ENCODE measurements around the gene GPN2.

DNA sequence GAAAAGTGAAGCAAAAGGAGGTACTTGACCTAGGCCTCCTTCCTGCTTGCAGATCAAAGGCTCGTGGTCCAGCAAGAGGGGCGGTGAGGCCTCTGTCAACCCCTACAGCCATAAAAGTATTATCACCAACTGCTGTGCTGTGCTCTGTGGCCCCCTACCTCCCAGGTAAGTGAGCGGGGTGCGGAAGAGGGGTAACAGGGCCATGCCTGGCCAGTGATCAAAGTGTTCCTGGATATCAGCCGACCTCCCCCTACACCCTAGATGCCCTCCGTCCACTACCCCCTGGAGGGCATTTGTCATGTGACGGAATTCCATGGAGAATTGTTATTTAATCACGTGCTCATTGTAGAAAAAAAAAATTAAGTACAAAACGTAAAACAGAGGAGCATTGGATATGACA is 37.4 kb downstream of the GPN2 start:
- TF ChIP-seq, protein P1, sequence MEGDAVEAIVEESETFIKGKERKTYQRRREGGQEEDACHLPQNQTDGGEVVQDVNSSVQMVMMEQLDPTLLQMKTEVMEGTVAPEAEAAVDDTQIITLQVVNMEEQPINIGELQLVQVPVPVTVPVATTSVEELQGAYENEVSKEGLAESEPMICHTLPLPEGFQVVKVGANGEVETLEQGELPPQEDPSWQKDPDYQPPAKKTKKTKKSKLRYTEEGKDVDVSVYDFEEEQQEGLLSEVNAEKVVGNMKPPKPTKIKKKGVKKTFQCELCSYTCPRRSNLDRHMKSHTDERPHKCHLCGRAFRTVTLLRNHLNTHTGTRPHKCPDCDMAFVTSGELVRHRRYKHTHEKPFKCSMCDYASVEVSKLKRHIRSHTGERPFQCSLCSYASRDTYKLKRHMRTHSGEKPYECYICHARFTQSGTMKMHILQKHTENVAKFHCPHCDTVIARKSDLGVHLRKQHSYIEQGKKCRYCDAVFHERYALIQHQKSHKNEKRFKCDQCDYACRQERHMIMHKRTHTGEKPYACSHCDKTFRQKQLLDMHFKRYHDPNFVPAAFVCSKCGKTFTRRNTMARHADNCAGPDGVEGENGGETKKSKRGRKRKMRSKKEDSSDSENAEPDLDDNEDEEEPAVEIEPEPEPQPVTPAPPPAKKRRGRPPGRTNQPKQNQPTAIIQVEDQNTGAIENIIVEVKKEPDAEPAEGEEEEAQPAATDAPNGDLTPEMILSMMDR (IDR thresholded peaks at IDR 0.05), result no peak
- TF ChIP-seq EZH2 (IDR thresholded peaks at IDR 0.05) (no peak), EZH2phosphoT487 (IDR thresholded peaks at IDR 0.05) (no peak)

All from neural progenitor cell (in vitro differentiated cells).